RWPE2 (cell line): ENCODE results near the gene CNKSR2.
A peak's percentile ranks its signal among the peaks of the same experiment; 100 is the strongest.

Source experiments
- ATAC-seq: fragments of 200-7000 bp; cut with Tn5 transposase; 3 replicates; pipeline ENCODE4 v1.9.1; 2021; ENCODE audit warnings: low read depth
- DNase-seq: peaks from one replicate; pipeline ENCODE4 v3.0.0-alpha.2; 2020; ENCODE audit warnings: low spot score
- H3K27ac ChIP-seq: fragments of 450-650 bp; 2 replicates; pipeline ENCODE4 v1.5.1; 2017; ENCODE audit warnings: mild to moderate bottlenecking; ENCODE audit not compliant: poor library complexity, severe bottlenecking
- H3K27me3 ChIP-seq: fragments of 250-450 bp; sonication (Bioruptor Pico); 2 replicates; pipeline ENCODE4 v1.5.1; 2021; ENCODE audit warnings: mild to moderate bottlenecking, moderate library complexity; ENCODE audit not compliant: insufficient read depth, poor library complexity, severe bottlenecking
- H3K36me3 ChIP-seq: fragments of 250-450 bp; sonication (Bioruptor Pico); 2 replicates; pipeline ENCODE4 v1.5.1; 2020; ENCODE audit warnings: low read depth, mild to moderate bottlenecking, moderate library complexity
- H3K4me1 ChIP-seq: fragments of 250-450 bp; sonication (Bioruptor Pico); 2 replicates; pipeline ENCODE4 v1.5.1; 2021; ENCODE audit warnings: mild to moderate bottlenecking, moderate library complexity; ENCODE audit not compliant: insufficient read depth, poor library complexity, severe bottlenecking
- H3K4me3 ChIP-seq: fragments of 250-450 bp; sonication (Bioruptor Pico); 2 replicates; pipeline ENCODE4 v1.5.1; 2021; ENCODE audit warnings: mild to moderate bottlenecking, moderate library complexity; ENCODE audit not compliant: severe bottlenecking
- H3K9me3 ChIP-seq: fragments of 250-450 bp; sonication (Bioruptor Pico); 2 replicates; pipeline ENCODE4 v1.5.1; 2021; ENCODE audit warnings: mild to moderate bottlenecking, moderate library complexity; ENCODE audit not compliant: severe bottlenecking
- CTCF ChIP-seq: fragments of 450-650 bp; IDR thresholded peaks from one replicate; pipeline ENCODE4 v1.5.1; 2017; ENCODE audit warnings: mild to moderate bottlenecking, moderate library complexity; ENCODE audit not compliant: poor library complexity, severe bottlenecking

Gene CNKSR2

GRCh38 chrX:21374163-21374993 is at the start of gene CNKSR2:
Gene CNKSR2, plus strand, starts transcription at chrX:21374418. Its CDS starts 480 bp downstream, at chrX:21374898.
- ATAC-seq (peak; percentile 58), DNase-seq (no peak)
- Histone ChIP-seq H3K27ac (no peak within 1 kb of the TSS), H3K9me3 (no peaks in the 10 kb centered on the region), H3K36me3 (no peaks in the 10 kb centered on the region), H3K4me3 (peak within 1 kb of the TSS; percentile 24), H3K4me1 (no peaks in the 10 kb centered on the region), H3K27me3 (peaks cover 28% of the 10 kb centered on the region)
- TF ChIP-seq CTCF: no peak

- Histone ChIP-seq H3K9me3 (no peaks in the 10 kb centered on the region), H3K4me3 (no peak overlapping the region), H3K27me3 (no peaks in the 10 kb centered on the region), H3K27ac (no peak overlapping the region), H3K36me3 (no peaks in the 10 kb centered on the region), H3K4me1 (no peaks in the 10 kb centered on the region)
- TF ChIP-seq CTCF: peak; percentile 22
- ATAC-seq (no peak), DNase-seq (no peak)
These were observed 19.5 kb upstream of the CNKSR2 start for GRCh38 chrX:21354725-21355124.

- ATAC-seq (no peak), DNase-seq (no peak)
- TF ChIP-seq CTCF: no peak
- no peak overlapping the region for H3K4me3 ChIP-seq
- H3K4me1 ChIP-seq: no peaks in the 10 kb centered on the region
- no peak overlapping the region for H3K27ac ChIP-seq
- H3K9me3 ChIP-seq: no peaks in the 10 kb centered on the region
- no peaks in the 10 kb centered on the region for H3K27me3 ChIP-seq
- no peaks in the 10 kb centered on the region for H3K36me3 ChIP-seq
These were observed 18.4 kb upstream of the CNKSR2 start for GRCh38 chrX:21355831-21356230.

- H3K9me3 ChIP-seq: no peaks in the 10 kb centered on the region
- H3K36me3 ChIP-seq: no peaks in the 10 kb centered on the region
- H3K4me3 ChIP-seq: no peak overlapping the region
- TF ChIP-seq CTCF: no peak
- no peak overlapping the region for H3K27ac ChIP-seq
- peaks cover 10% of the 10 kb centered on the region for H3K27me3 ChIP-seq
- H3K4me1 ChIP-seq: no peaks in the 10 kb centered on the region
- no peak for DNase-seq
- ATAC-seq: no peak
These were observed 4.6 kb upstream of the CNKSR2 start for GRCh38 chrX:21369613-21370012.

DNA sequence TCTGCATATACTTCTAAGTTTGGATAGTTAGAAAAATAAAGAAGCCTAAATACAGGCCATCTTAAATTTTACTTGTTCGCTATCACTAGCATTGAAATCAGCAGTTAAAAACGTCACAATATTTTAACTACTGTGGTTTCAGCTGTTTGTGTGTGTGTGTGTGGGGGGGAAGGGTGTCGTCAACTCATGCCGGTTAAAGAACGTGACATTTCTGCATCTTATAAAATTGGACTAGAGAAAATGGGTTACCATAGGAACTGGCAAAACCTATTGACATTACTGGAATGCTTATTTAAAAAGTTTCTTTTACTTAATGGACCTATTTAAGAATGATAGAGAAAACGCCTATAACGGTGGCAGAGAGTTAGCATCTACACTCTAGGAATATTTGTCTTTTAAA is 1.2 kb upstream of the CNKSR2 start:
- ATAC-seq (no peak), DNase-seq (no peak)
- no peaks in the 10 kb centered on the region for H3K4me1 ChIP-seq
- H3K27ac ChIP-seq: no peak overlapping the region
- TF ChIP-seq CTCF: no peak
- H3K9me3 ChIP-seq: no peaks in the 10 kb centered on the region
- peaks cover 28% of the 10 kb centered on the region for H3K27me3 ChIP-seq
- H3K4me3 ChIP-seq: no peak overlapping the region
- H3K36me3 ChIP-seq: no peaks in the 10 kb centered on the region
